Measurements from ENCODE around the gene ZNF226. TPM values are rescaled to one million over a fixed set of nuclear protein-coding genes. Genes with fewer than 3 reads are reported as not detected.
"Not testable (repeated sequence)": the region's sequence is repeated elsewhere in the genome, so short reads cannot be mapped to it uniquely, and the experiment has no call there.

Gene ZNF226
- polyA plus RNA-seq, 1 experiment: 11.0 TPM

DNA sequence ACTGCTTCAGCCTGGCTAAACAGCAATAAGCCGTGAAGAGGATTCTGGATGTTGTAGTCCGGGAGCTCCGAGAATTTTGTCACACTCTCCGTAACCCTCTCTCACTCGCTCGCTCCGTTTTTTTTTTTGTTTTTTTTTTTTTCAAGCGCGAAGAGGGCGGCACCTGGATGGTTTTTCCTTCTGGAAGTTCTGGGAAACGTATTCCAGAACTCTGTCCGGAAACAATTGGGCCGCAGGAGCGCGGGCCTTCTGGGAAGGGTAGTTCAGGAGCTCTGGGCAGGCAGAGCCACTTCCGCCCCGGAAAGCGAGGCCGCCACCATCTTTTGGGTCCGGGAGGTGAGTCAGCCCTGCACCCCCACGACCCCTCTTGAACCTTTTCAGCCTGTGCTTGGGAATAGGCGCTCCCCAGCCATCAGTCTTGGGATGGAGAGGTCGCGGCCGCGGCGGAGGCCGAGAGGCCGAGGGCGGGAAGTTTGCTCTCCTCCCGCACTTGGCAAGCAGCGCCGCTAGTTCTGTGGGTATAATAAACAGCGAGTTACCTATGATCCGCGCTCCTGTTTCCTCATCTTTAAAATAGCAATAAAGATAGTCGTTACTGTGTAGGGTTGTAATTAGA lies 47.5 kb downstream of the ZNF226 start, which contains the start of gene ZNF227:
Gene ZNF227 (plus strand): TSS at position 283 of the 616 bp plus-strand sequence. CDS start 5,261 bp downstream, outside the sequence.
- Histone ChIP-seq H3K36me3 (ENCODE audit: control insufficient read depth, insufficient read depth, low read length) (peaks cover 4% of the 10 kb centered on the region; the same call in 1 of the 2 replicates), H3K27me3 (ENCODE audit: control insufficient read depth, insufficient read depth, low read length) (no peaks in the 10 kb centered on the region), H3K4me3 (ENCODE audit: low read depth, low read length) (peak within 1 kb of the TSS; percentile 94)
- ChIA-PET CTCF (interaction anchor here (0.5 to 0.9 kb wide), 3 partner anchors 20 to 311 kb away, joined by 3 to 5 read pairs (median 4); no protein-coding TSS in a partner anchor), POLR2A (no interaction called here)
- peak; percentile 89 for DNase-seq (ENCODE audit: low read depth)
- TF ChIP-seq CTCF (IDR thresholded peaks at IDR 0.05; ENCODE audit: insufficient read depth, low read depth, low read length): no peak

DNA sequence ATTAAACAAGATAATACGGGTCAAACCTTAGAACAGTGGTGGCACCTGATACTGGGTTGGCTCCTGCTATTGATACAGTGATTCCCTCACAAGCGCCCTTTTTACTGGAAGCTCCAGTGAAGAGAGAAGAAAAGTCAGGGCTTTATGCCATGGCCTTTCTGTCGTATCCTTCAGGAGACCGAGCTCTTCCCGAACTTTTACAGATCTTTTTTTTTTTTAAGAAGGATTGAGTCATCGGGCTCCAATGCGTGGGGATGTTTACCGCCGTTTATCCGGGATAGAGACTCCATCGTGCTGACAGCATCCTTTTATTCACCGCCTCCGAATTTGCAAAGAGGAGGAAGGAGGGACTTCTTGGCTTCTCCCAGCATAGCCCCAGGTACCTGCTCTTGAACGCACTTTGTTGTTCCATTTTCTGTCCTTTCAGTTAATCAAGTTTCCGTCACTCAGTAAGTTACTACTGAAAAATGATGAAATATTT lies 48.0 kb downstream of the ZNF226 start:
- no peak for TF ChIP-seq CTCF (IDR thresholded peaks at IDR 0.05; ENCODE audit: insufficient read depth, low read depth, low read length)
- Histone ChIP-seq H3K36me3 (ENCODE audit: control insufficient read depth, insufficient read depth, low read length) (peaks cover 5% of the 10 kb centered on the region; the same call in 1 of the 2 replicates), H3K4me3 (ENCODE audit: low read depth, low read length) (peak overlapping the region; percentile 94), H3K27me3 (ENCODE audit: control insufficient read depth, insufficient read depth, low read length) (no peaks in the 10 kb centered on the region)
- POLR2A ChIA-PET: no interaction called here
- CTCF ChIA-PET: interaction anchor here (0.9 kb wide), 1 partner anchor 23 kb away, joined by 4 read pairs; no protein-coding TSS in a partner anchor
- no peak for DNase-seq (ENCODE audit: low read depth)

DNA sequence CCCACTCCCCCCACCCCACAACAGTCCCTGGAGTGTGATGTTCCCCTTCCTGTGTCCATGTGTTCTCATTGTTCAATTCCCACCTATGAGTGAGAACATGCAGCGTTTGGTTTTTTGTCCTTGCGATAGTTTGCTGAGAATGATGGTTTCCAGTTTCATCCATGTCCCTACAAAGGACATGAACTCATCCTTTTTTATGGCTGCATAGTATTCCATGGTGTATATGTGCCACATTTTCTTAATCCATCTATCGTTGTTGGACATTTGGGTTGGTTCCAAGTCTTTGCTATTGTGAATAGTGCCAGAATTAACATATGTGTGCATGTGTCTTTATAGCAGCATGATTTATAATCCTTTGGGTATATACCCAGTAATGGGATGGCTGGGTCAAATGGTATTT lies 55.0 kb downstream of the ZNF226 start:
- CTCF ChIA-PET; H3K4me3 ChIP-seq (ENCODE audit: low read depth, low read length); H3K36me3 ChIP-seq (ENCODE audit: control insufficient read depth, insufficient read depth, low read length); H3K27me3 ChIP-seq (ENCODE audit: control insufficient read depth, insufficient read depth, low read length); POLR2A ChIA-PET; DNase-seq (ENCODE audit: low read depth): not testable (repeated sequence)

- DNase-seq (ENCODE audit: low read depth); POLR2A ChIA-PET; CTCF ChIA-PET; H3K27me3 ChIP-seq (ENCODE audit: control insufficient read depth, insufficient read depth, low read length); H3K36me3 ChIP-seq (ENCODE audit: control insufficient read depth, insufficient read depth, low read length); H3K4me3 ChIP-seq (ENCODE audit: low read depth, low read length): not testable (repeated sequence)
These were observed 55.9 kb downstream of the ZNF226 start for GRCh38 chr19:44220761-44221160.

DNA sequence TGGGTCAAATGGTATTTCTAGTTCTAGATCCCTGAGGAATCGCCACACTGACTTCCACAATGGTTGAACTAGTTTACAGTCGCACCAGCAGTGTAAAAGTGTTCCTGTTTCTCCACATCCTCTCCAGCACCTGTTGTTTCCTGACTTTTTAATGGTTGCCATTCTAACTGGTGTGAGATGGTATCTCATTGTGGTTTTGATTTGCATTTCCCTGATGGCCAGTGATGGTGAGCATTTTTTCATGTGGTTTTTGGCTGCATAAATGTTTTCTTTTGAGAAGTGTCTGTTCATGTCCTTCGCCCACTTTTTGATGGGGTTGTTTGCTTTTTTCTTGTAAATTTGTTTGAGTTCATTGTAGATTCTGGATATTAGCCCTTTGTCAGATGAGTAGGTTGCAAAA lies 56.4 kb downstream of the ZNF226 start:
- H3K36me3 ChIP-seq (ENCODE audit: control insufficient read depth, insufficient read depth, low read length); H3K4me3 ChIP-seq (ENCODE audit: low read depth, low read length); H3K27me3 ChIP-seq (ENCODE audit: control insufficient read depth, insufficient read depth, low read length); DNase-seq (ENCODE audit: low read depth); CTCF ChIA-PET; POLR2A ChIA-PET: not testable (repeated sequence)

Other genes starting within 250 kb of the ZNF226 start
- gene ZNF45, start 229.8 kb upstream of the ZNF226 start, polyA plus RNA-seq (2011; rRNA removed): 8.8 and 11.3 TPM in 2 replicates
- gene ZNF221, start 213.9 kb upstream of the ZNF226 start, polyA plus RNA-seq (2011; rRNA removed): 0.64 and 1.2 TPM in 2 replicates
- 2.4 and 3.5 TPM in 2 replicates for gene ZNF155, start 180.9 kb upstream of the ZNF226 start, polyA plus RNA-seq (2011; rRNA removed)
- gene ZNF230, start 162.1 kb upstream of the ZNF226 start, polyA plus RNA-seq (2011; rRNA removed): 2.1 and 3.3 TPM in 2 replicates
- gene ZNF222, start 139.7 kb upstream of the ZNF226 start, polyA plus RNA-seq (2011; rRNA removed): 3.2 and 5.4 TPM in 2 replicates
- gene ZNF223, start 113.1 kb upstream of the ZNF226 start, polyA plus RNA-seq (2011; rRNA removed): 2.1 and 3.8 TPM in 2 replicates
- 1.0 and 1.4 TPM in 2 replicates for gene ZNF284, start 92.9 kb upstream of the ZNF226 start, polyA plus RNA-seq (2011; rRNA removed)
- 13.2 and 17.1 TPM in 2 replicates for gene ZNF224, start 70.7 kb upstream of the ZNF226 start, polyA plus RNA-seq (2011; rRNA removed)
- gene ZNF225, start 51.7 kb upstream of the ZNF226 start, polyA plus RNA-seq (2011; rRNA removed): 1.3 and 2.5 TPM in 2 replicates
- gene ZNF234, start 23.5 kb upstream of the ZNF226 start, polyA plus RNA-seq (2011; rRNA removed): 3.1 and 5.0 TPM in 2 replicates
- gene ZNF227, start 47.4 kb downstream of the ZNF226 start, polyA plus RNA-seq (2011; rRNA removed): 5.9 and 7.7 TPM in 2 replicates
- gene ZNF233, start 94.8 kb downstream of the ZNF226 start, polyA plus RNA-seq (2011; rRNA removed): 0.61 and 1.4 TPM in 2 replicates
- 1.3 and 2.7 TPM in 2 replicates for gene ZNF235, start 139.9 kb downstream of the ZNF226 start, polyA plus RNA-seq (2011; rRNA removed)
- 1.9 and 4.0 TPM in 2 replicates for gene ZNF112, start 191.6 kb downstream of the ZNF226 start, polyA plus RNA-seq (2011; rRNA removed)
- gene ZNF285, start 236.5 kb downstream of the ZNF226 start, polyA plus RNA-seq (2011; rRNA removed): 1.3 and 2.4 TPM in 2 replicates